GM20431 (cell line): Measurements from ENCODE around the gene CMSS1.

Experiments
- in situ Hi-C: fragments of 300-500 bp; cut with MseI, MboI; formaldehyde crosslinking; loops from one replicate; pipeline ENCODE4 v1.15.0; 2020; ENCODE audit warnings: low sequenced_read_pairs; ENCODE audit not compliant: unreplicated experiment

The CMSS1 gene

DNA sequence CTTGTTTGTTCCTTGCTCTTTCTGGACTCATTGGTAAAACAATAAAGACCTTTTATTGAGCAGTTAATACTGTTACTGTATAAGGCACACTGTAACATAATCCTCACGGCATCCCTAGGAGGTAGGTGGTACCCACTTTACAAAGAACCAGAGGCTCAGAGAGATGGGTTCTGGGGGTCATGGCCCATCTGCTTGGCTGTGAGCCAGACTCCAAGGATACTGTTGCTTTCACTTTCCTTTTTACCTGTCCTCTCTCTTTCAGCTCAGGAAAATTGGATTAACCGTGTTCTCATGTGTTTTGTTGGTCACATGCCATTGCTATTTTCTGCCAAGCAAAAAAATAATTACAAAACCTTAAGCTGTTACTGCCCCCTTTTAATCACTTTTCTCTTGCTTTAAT, 331.5 kb downstream of the CMSS1 start:
- in situ Hi-C loops: no loop called here

DNA sequence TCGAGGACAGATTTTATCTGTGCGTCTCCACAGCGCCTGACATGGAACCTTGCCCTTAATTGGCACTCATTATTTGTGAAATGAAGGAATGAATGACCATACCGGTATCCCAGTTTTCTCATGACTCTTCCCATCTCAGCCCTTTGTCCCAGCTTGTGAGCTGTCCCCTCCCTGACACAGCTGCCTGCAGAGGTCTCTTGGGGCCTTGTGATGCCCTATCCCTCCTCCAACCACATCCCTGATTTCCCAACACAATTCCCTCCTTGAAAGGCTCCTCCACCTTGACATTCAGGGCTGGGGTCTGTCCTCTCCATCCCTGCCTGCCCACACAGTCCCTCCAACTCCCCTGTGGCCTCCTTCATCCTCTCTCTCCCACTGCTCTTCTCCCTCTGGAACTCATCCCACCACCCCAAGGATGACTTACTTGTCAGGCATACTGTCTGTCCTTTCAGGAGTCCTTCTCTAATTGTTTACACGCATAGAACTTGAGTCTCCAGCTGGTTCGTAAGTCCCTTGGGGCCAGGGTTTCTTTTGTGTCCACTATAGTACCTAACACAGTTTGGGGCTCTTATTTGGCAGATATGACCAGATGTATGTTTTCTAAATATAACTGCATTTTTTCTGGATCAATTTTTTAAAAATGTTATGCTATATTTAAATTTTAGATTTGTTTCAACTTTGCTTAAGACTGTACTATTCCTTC, 332.2 kb downstream of the CMSS1 start:
- in situ Hi-C loops: no loop called here

DNA sequence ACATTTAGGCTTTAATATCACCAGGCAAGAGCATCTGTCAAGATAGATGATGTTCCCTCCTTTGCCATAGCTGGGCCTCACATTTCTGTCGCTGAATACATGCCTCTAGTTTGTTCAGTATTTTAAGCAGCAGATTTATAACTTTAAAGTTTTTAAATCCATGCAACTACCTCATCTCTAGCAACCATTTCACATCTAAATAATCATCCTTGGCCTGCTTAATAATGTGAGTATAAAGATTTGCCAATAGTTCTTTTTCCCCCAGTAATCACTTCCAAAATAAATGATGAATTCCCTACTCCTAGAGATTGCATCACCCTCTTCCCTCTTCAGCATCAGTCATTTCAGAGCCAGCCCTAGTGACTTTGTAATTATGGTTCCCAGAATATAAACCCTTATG, 332.8 kb downstream of the CMSS1 start:
- in situ Hi-C loops: no loop called here

DNA sequence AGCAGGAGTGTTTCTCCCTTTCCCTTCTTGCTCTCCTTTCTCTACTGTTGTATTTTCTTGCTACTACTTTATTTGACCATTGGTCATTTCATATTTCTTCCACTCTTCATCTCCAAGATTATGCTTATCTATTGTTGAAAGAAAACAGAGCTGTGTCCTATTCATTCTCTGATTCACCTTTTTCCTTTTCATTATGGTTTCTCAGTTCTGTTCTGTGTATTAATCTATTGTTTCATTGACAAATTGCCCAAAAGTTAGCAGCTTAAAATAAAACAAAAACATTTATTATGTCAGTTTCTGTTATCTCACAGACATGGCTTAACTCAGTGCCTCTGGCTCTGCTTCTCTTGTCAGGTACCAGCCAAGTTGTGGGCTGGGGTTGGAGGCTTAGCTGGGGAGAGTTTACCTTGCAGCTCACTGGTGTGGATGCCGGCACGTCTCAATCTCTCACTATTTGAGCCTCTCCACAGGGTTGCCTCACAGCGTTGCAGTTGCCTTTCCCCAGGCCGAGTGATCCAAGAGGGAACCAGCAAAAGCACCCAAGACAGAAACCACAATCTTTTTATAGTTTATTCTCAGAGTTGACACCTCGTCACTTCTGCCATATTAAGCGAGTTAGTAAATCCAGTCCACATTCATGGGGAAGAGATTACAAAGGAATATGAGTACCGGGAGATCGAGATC, 333.5 kb downstream of the CMSS1 start:
- in situ Hi-C loops: no loop called here

DNA sequence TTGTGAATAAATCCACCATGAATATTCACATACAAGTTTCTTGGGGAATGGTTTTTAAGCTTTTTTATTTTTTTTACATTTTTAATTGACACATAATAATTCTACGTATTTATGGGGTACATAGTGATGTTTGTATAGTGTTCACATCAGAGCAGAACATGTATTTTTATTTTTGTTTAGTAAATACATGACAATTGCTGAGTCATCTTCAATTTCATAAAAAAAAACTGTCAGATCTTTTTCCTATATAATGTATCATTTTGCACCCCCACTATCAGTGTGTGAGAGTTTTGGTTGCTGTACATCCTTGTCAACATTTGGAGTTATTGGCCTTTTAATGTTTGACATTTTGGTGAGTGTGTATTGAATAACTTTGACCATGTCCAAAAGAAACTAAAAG, 336.5 kb downstream of the CMSS1 start:
- in situ Hi-C loops: no loop called here

DNA sequence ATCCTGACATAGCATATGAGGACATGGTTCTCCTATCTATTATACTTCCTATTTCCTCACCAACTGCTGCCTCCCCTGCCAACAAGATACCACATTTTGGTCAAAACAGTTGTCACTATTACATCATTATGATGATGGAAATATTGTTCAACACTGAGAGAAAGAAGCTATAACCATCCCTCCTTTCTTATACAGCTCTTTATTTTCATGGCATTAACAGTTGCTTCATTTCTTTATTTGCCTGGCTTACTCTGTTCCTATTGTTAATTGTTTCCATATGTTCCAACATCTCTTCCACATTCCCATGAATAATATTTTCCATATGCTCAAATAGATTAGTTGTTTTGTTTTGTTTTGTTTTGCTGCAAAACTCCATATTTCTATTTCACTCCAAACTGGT, 337.5 kb downstream of the CMSS1 start:
- in situ Hi-C loops: no loop called here

DNA sequence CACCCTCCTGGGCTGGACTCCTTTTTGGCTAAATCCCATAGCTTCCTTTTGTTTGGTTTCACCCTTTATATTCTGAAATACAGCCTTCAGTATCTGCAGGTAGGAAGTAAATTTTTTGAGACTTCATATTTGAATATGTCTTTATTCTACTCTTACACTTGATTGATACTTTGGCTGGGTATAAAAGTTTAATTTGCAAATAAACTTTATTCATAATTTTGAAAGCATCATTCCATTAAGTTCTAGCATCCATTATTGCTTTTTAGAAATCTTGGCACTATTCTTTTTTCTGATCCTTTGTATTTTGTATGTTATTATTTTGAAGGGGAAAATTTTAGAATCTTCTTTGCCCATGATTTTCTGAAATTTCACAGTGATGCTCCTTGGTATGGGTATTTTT, 337.9 kb downstream of the CMSS1 start:
- in situ Hi-C loops: no loop called here

DNA sequence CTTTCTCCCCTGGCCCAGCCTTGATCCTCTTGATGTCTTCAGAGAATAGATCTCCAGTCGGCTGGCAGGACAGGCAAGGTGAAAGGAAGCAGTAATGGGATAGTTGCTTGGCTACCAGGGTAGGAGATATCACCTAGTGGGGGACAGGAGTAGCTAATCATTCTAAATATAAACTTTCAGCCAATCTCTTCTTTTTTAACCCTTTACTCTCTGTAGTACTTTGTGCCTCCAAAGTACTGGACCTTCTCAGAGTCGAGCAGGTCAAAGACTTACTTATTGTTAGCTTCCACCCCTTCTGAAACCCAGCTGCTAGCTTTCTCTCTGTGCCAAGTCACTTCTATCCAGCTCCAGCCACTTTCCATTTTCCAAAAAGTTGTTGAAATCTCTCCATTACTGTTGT, 340.0 kb downstream of the CMSS1 start:
- in situ Hi-C loops: no loop called here

DNA sequence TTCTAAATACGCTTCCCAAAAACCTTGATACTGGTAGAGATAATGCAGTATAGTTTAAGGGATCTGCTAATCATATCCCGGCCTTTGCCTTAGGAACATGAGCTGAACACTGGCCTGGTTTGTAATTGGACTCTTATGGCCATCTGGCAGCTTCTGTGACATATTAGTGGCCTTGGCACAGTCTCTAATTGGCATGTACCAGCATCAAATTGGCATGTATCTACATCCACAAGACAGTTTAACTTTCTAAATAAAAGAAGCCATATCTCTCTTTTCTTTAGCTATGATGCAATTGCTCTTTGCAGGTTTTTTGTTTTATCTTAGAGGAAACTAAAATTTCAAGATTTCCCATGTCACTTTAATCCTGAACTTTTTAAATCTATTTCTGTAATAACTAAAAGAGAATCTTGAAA, 341.3 kb downstream of the CMSS1 start:
- in situ Hi-C loops: no loop called here

DNA sequence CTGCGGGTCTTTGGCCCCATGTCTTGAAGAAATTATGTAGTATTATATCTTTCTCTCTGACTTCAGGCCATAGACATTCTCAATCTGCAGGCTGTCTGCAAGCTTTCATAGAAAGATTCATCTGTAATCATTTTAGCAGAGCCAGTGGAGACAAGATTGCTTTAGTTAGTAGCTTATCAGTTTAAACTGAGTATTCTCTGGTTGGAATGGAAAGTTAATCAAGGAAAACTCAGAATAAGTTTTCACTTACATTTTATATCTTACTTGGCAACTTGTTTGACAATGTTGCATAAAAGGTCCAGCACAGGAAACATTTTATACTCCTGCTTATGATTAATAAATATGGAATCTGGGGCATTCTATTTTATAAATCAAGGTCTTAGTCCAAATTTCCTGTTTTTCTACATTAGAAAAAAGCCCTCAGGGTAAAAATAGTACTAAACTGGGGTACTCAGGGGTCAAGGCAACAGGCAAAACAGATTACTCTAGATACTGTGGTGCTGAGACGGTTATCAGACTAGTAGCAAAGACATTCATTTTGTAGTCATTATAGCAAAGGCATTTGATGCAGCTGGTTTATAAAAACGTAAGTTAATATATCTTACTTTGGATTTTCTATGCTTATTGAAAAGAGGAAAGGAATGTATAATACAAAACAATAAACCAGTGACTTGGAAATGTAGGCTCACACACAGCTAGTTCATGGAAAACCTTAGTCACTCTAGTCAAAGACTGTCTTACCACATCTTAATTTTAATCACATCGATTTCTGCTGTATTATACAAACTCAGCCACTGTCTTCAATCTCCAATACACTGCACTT, 341.9 kb downstream of the CMSS1 start:
- in situ Hi-C loops: no loop called here

DNA sequence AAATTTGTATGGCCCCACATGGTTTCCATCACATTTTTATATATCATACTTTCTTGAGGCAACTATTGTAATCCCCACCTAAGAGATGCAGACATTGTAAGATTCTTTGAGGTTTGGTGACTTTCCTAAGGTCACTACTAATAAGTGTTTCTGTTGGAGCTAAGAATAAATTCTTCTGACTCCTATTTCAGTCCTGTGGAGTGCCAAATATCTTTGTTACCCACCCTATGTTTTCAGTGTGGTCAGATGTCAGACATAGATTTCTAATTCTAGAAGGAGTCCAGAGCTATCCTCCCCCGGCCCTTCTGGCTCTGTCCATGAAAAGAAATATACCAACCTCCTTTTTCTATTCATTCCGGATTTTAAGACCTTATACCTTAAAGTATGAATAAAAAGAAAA, 342.9 kb downstream of the CMSS1 start:
- in situ Hi-C loops: no loop called here

DNA sequence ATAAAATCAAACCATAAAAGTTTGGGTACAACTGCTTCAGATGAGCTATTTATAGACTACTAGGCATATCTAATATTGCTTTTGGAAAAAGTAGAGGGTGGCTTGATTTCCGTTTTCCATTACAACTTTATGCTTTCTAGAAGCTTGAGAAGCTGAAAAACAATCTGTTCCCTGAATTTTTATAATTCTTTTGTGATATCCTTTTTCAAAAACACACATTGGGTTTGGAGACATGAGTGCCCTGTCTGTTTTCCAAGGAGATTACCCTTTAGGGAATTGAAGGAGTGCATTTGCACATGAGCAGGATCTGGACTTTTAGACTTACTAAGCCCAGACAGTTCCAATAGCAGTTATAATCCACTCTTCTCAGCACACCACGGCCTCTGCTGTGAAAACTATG, 346.1 kb downstream of the CMSS1 start:
- in situ Hi-C loops: no loop called here

DNA sequence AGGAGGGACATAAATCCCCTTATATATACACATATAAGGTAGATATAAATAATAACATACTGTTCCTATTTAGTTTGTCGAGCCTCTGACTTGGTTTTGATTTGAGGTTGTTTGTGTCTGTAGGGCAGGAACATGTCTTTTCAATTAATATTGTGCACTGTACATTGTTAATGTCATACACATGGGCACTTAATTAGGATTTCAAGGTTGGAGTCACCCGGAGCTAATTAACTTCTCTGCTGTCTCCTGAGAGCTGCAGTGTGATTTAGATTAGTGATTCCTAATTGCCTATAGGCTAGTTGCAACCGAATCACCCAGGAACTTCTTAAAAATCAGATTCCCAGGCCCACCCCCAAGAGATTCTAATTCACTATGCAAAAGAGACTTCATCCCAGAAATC, 347.1 kb downstream of the CMSS1 start:
- in situ Hi-C loops: no loop called here

DNA sequence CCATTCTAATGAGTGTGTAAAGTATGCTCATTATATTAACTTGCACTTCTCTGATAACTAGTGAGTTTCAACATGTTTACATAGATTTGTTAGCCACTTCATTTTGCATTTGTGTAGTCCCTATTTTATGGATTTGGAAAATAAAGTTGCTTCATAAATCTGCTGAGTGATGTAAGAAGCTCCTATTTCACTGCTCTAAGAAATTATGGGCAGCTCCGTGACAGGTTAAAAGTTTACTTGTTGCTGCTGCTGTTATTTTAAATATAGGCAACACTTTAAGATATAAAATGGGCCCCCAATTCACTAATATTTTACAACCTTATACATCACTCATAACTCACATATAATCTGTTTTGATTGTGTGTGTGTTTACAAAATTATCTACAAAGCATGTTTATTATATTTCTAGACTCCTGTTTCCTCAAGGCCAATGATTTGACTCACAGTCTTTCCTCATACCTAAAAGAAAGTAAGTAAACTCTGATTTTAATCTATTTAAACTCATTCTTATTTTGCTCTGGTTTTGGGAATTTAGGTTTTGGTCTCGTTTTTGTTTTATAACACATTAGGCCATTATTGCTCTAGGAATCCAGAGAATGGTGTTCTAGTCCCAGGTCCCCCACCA, 348.4 kb downstream of the CMSS1 start:
- in situ Hi-C loops: no loop called here

DNA sequence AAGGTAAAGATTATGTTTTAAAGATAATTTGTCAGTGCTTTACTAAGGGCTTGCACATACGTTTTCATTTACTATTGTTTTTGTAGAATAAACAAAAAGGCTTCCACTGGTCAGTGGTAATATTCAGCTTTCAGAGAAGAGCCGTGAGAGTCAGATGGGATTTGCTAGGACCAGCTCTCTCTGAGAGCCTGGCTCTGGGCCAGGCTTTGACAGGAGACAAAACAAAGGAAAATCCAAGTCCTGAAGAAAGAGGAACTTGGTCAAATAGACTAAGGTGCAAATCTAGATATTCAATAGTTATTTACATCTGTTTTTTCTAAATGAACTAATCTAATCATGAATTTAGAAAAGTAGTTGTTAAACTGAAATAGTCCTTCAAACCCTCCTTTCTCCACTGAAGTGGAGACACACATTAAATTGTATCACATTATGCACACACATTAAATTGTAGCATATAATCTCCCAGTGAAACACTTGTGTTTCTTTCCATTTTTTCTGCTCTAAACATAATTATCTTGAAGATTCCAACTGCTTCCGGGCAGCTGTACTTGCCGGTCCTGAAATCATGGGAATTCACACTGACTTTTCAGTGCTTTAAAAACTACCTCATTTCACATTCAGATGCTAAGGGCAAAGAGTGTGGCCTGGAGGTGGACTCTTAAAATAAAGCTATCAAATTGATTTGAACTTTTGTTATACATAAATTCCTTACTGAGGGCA, 351.7 kb downstream of the CMSS1 start:
- in situ Hi-C loops: no loop called here

DNA sequence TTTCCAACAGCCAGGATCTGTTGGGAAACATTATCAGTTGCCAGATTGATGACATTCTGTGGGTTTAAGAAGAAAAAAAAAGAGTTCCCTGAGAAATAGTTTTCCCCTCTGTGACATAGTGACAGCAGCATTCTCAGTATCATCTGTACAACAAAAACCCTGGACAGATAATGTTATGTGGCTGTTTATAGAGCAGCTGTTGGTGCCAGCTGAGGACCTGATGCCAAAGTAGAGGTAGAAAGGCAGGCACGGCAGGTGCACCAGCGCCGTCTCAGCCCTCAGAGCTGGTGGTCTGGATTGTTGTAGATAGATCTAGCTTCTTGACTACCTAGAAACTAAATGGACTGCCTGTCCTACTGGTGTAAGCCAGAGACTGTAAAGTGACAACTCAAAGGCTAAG, 352.8 kb downstream of the CMSS1 start:
- in situ Hi-C loops: no loop called here

DNA sequence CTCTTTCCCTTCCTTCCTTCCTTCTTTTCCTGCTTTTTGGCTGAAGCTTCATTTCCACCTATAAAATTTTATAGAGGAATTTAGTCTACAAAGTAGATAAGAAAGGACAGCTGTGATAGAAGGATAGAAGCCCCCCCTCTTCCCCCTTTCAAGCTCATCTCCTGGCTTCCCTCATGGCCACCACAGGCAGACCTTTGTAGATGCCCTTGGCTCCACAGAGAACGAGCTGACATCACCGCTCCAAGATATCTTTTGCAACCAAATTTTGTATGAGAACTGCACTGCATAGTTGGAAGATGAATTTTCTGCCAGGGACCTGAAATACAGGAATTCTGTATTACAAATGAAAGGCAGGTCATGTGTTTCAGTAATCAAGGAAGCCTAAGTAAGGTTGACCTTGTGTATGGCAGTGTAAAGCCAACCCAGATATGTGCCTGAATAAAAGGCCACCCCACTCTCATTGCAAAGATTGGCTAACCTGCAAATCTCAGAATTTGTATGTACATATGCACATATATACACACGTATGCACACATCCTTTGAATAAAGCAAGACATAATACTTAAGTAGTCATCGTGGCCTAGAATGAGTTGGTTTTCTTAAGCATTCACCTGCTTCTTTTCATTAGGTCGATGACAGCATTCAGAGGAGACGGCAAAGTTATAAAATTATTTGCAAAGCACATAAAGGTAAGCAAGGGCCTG, 353.7 kb downstream of the CMSS1 start:
- in situ Hi-C loops: no loop called here

DNA sequence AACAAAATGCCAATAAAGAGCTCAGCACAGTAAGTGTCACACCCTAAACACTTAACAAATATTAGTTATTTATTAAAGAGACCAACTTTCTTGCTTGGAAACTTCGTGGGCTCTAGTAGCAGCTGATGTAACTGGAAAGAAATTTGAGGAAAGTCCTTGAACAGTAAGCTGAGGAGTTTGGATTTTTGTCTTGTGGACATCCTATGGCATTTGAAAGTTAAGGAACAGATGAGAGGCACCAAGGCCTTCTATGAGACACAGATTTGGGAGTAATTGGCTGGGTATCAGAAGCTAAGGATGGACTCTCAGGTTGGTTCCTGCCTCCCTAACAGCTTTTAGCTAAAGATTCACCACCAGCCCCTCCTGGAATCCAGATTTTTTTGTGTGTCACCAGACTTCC, 356.3 kb downstream of the CMSS1 start:
- in situ Hi-C loops: no loop called here

DNA sequence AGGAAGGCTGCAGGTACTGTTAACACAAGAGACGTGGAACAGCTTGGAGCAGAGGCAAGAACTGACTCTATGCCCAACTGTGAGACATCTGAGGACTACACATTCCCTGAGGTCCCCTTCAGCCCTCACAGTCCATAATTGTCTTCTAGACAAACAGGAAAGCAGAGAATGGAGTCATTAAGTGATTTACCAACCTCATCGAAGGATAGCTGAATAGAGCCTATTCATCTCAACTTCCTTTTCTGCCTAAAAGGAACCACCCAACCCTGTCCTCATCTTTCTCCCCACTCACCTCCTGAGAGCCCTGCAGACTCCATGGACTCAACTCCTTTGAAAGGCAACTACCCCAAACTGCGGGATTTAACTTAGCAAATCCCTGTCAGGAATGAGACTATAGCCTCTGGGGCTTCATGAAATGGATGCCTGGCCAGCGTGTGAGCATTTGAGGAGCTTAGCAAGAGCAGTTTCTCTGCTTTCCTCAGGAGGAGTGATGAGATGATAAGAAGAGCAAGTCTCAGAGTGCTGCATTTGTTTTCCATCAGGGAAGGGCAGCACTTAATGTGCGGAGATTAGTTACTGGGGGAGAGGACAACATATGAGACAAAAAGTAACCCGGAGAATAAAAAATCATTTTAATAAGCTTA, 358.1 kb downstream of the CMSS1 start:
- in situ Hi-C loops: no loop called here
